GM21367 (cell line): Measurements from ENCODE around the gene TUT7.
A peak's percentile ranks its signal among the peaks of the same experiment; 100 is the strongest.
"Not testable (repeated sequence)": the region's sequence is repeated elsewhere in the genome, so short reads cannot be mapped to it uniquely, and the experiment has no call there.

Source experiments
- ATAC-seq: cut with Tn5 transposase; IDR thresholded peaks from one replicate; pipeline ENCODE4 v1.9.1; 2021; ENCODE audit not compliant: unreplicated experiment

The TUT7 gene

GRCh38 chr9:86350006-86350760 lies 4.0 kb downstream of the TUT7 start:
- ATAC-seq = peak; percentile 30

GRCh38 chr9:86349271-86349670 lies 4.9 kb downstream of the TUT7 start:
- no peak for ATAC-seq

- ATAC-seq = no peak
Measured at GRCh38 chr9:86347991-86348390, 6.2 kb downstream of the TUT7 start.

- no peak for ATAC-seq
Measured at GRCh38 chr9:86344818-86345217, 9.4 kb downstream of the TUT7 start.

- no peak for ATAC-seq
Measured at GRCh38 chr9:86342269-86342668, 11.9 kb downstream of the TUT7 start.

GRCh38 chr9:86341007-86341491 lies 13.2 kb downstream of the TUT7 start:
- no peak for ATAC-seq

GRCh38 chr9:86340356-86341006 lies 13.7 kb downstream of the TUT7 start:
- ATAC-seq = no peak

GRCh38 chr9:86337469-86338108 lies 16.6 kb downstream of the TUT7 start:
- no peak for ATAC-seq

- ATAC-seq = no peak
Measured at GRCh38 chr9:86336058-86336457, 18.2 kb downstream of the TUT7 start.

GRCh38 chr9:86333651-86334050 lies 20.6 kb downstream of the TUT7 start:
- no peak for ATAC-seq

- ATAC-seq = no peak
Measured at GRCh38 chr9:86330186-86330585, 24.0 kb downstream of the TUT7 start.

GRCh38 chr9:86329649-86330048 lies 24.6 kb downstream of the TUT7 start:
- ATAC-seq = no peak

- ATAC-seq = no peak
Measured at GRCh38 chr9:86328156-86328555, 26.1 kb downstream of the TUT7 start.

GRCh38 chr9:86326536-86326935 lies 27.7 kb downstream of the TUT7 start:
- no peak for ATAC-seq

- no peak for ATAC-seq
Measured at GRCh38 chr9:86324901-86325300, 29.3 kb downstream of the TUT7 start.

GRCh38 chr9:86324308-86324707 lies 29.9 kb downstream of the TUT7 start:
- no peak for ATAC-seq

GRCh38 chr9:86322973-86323644 lies 31.1 kb downstream of the TUT7 start:
- ATAC-seq = no peak

- no peak for ATAC-seq
Measured at GRCh38 chr9:86321373-86321772, 32.8 kb downstream of the TUT7 start.

- ATAC-seq = no peak
Measured at GRCh38 chr9:86318187-86318586, 36.0 kb downstream of the TUT7 start.

- ATAC-seq = no peak
Measured at GRCh38 chr9:86315078-86315477, 39.1 kb downstream of the TUT7 start.

- ATAC-seq = not testable (repeated sequence)
Measured at GRCh38 chr9:86312959-86313358, 41.3 kb downstream of the TUT7 start.
